ENCODE results near the gene WASF2. TPM values are rescaled to one million over a fixed set of nuclear protein-coding genes. Genes with fewer than 3 reads are reported as not detected.
"Not testable (repeated sequence)": the region's sequence is repeated elsewhere in the genome, so short reads cannot be mapped to it uniquely, and the experiment has no call there.

WASF2 gene
- total RNA-seq, 1 donor from 2014 or later: 156 TPM

DNA sequence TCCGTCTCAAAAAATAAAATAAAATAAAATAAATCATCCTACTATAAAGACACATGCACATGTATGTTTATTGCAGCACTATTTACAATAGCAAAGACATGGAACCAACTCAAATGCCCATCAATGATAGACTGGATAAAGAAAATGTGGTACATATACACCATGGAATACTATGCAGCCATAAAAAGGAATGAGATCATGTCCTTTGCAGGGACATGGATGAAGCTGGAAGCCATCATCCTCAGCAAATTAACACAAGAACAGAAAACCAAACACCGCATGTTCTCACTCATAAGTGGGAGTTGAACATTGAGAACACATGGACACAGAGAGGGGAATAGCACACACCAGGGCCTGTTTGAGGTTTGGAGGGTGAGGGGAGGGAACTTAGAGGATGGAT lies 11.2 kb upstream of the WASF2 start:
- not testable (repeated sequence) for DNase-seq (ENCODE audit: low spot score)

DNA sequence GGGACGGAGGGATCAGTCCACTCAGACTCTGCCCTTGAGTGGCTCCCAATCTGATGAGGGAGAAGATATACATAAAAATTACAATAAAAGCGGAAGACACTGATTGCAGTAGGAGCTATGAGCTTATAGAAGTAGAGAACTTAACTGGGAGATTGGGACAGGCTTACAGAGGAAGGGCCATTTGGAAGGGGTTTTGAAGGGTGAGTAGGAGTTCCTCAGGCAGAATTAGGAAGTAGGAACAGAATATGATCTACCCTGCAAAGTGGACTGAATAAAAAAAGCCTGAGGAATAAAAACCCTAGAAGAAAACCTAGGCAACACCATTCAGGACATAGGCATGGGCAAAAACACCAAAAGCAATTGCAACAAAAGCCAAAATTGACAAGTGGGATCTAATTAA lies 9.2 kb upstream of the WASF2 start:
- DNase-seq (ENCODE audit: low spot score): no peak

DNA sequence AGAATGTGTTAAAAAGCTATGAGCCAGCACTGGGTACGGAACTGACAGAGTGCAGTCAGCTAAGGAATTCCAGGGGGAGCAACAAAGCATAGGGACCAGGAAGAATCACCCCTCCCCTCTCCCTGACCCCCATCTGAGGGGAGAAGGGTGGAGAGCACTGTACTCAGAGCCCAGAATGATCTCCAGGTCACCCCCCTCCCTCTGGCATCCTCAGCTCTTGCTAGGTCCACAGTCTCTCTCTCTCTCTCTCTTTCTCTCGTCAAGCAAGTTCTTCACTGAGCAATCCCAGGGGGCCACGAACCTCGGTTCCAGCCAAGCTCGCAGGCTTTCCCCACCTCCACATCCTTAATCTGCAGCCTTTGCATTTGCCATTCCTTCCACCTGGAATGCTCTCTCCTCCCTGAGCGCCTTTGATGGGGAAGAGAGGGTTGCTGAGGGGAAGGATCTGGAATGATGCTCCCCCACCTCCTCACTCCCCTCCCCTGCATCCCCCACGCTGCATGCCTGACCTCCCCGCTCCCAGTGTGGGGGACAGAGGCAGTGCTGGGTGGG lies 6.7 kb upstream of the WASF2 start:
- peak; percentile 84 for DNase-seq (ENCODE audit: low spot score)

- no peak for DNase-seq (ENCODE audit: low spot score)
Measured at GRCh38 chr1:27492796-27493195, 2.8 kb upstream of the WASF2 start.

- DNase-seq (ENCODE audit: low spot score): no peak
Measured at GRCh38 chr1:27491748-27492700, 2.1 kb upstream of the WASF2 start.

DNA sequence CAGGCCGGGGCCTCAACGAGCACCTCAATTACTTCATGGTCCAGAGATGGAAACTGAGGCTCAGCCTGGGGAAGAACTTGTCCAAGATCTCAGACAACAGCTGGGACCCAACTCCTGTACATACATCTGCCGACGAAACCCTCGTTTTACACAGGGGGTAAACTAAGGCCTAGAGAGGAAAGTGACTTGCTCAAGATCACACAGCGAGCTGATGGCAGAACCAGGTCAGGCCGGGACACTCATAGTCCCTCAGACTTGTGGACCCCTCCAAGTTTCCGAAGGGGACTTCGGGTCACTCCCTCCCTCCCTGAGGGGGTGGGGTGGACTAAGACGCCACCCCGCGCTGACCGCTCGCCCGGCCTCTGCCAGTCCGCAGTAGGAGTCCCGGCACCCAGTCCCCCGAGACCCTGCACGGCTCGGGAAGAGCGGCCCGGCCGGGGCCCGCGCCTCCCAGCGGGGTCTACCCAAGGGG lies 430 bp downstream of the WASF2 start:
- no peak for DNase-seq (ENCODE audit: low spot score)

- no peak for DNase-seq (ENCODE audit: low spot score)
Measured at GRCh38 chr1:27487966-27488884, 1.7 kb downstream of the WASF2 start.

DNA sequence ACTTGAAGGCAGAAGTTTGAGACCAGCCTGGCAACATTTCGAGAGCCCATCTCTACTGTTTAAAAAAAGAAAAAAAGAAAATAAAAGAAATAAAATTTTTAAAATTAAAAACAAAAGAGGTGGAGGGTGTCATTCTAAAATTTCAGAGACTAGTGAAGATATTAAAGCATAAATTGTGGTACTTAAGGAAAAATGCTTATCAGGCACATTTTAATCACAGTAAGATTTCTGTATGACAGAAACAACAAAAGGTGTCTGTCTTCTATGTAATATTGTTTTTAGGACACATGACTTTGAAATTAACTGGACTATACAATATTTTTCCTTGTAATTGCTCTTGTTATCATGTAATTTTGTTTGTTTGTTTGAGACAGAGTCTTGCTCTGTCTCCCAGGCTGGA lies 4.6 kb downstream of the WASF2 start:
- no peak for DNase-seq (ENCODE audit: low spot score)

- no peak for DNase-seq (ENCODE audit: low spot score)
Measured at GRCh38 chr1:27483659-27484058, 6.3 kb downstream of the WASF2 start.

DNA sequence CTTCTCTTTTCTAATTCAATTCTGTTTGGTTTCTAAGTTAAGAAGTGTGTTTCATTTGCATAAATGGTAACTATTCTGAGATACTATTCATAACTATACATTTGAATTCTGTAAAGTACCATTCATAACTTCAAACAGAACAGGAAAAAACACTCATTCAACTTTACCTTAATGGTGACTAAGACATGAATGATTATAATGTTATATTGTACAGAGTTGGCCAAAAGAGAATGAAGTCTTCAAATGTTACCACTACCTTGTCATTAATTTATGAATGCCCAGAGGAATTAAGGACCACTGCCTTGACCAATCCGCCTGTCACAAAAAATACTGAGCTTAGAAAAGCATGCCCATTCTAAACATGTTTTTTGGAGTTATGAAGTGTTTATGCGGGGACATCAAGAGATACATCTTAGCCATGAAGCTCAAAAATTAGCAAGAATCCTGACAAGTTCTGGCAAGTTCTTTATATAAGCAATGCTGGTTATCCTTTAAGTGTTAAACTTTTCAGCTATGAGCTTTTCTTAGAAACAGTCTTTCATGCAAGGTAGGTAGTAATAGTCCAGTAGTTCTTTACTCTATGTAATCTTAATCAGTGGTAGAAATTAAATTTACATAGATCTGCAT lies 7.9 kb downstream of the WASF2 start:
- DNase-seq (ENCODE audit: low spot score): no peak

DNA sequence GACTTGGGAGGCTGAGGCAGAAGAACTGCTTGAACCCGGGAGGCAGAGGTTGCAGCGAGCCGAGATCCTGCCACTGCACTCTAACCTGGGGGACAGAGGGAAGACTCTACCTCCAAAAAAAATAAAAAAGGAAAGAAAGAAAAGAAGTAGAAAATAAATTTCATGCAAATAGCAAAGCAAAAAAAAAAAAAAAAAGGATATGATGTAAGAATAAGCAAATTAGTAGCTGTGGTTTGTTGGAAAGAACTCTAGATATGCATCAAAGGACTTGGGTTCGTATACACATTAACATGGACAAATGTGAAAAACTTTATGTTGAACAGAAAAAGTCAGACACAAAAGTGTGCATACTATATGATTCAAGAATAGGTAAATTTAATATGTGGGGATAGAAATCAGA lies 11.9 kb downstream of the WASF2 start:
- no peak for DNase-seq (ENCODE audit: low spot score)

DNA sequence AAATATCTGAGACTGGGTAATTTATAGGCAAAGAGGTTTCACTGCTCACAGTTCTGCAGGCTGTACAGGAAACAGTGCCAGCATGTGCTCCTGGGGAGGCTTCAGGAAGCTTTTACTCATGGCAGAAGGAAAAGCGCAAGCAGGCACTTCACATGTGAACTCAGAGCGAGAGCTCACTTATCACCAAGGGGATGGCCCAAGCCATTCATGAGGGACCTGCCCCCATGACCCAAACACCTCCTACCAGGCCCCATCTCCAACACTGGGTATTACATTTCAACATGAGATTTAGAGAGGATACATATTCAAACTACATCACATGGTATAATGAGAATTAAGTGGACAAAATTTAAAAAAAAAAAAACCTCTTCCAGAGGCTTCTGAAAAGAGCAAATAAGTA lies 13.7 kb downstream of the WASF2 start:
- no peak for DNase-seq (ENCODE audit: low spot score)

GRCh38 chr1:27475720-27476119 lies 14.2 kb downstream of the WASF2 start:
- no peak for DNase-seq (ENCODE audit: low spot score)

GRCh38 chr1:27473755-27474154 lies 16.2 kb downstream of the WASF2 start:
- no peak for DNase-seq (ENCODE audit: low spot score)

- not testable (repeated sequence) for DNase-seq (ENCODE audit: low spot score)
Measured at GRCh38 chr1:27472098-27472497, 17.9 kb downstream of the WASF2 start.

- DNase-seq (ENCODE audit: low spot score): no peak
Measured at GRCh38 chr1:27471477-27471876, 18.5 kb downstream of the WASF2 start.

GRCh38 chr1:27469334-27469733 lies 20.6 kb downstream of the WASF2 start:
- DNase-seq (ENCODE audit: low spot score): no peak

DNA sequence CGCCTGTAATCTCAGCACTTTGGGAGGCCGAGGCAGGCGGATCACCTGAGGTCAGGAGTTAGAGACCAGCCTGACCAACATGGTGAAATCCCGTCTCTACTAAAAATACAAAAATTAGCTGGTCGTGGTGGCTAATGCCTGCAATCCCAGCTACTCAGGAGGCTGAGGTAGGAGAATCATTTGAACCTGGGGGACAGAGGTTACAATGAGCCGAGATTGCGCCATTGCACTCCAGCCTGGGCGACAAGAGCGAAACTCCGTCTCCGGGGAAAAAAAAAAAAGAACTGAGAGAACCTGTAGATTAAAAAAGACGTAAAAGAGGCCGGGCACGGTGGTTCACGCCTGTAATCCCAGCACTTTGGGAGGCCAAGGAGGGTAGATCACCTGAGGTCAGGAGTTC lies 21.6 kb downstream of the WASF2 start:
- not testable (repeated sequence) for DNase-seq (ENCODE audit: low spot score)

- no peak for DNase-seq (ENCODE audit: low spot score)
Measured at GRCh38 chr1:27464926-27465647, 24.9 kb downstream of the WASF2 start.

- not testable (repeated sequence) for DNase-seq (ENCODE audit: low spot score)
Measured at GRCh38 chr1:27463916-27464315, 26.1 kb downstream of the WASF2 start.
